Gastrocnemius medialis (tissue), 4 donors: Measurements from ENCODE around the gene PADI4.

ENCODE experiments used
- CTCF ChIP-seq, 5 experiments: fragments of 450-650 bp in 3 of 5; fragments of 200-600 bp in 2 of 5; sonication (generic) in 2 of 5; IDR thresholded peaks in 4 of 5; conservative IDR thresholded peaks in 1 of 5; 1 replicate in 4 of 5; 2 replicates in 1 of 5; pipeline ENCODE4 v1.5.1; 2016 to 2019; ENCODE audit warnings: antibody characterized with exemption in 5 of 5, mild to moderate bottlenecking in 3 of 5, moderate library complexity in 3 of 5
- POLR2A ChIP-seq, 2 donors: fragments of 450-650 bp; IDR thresholded peaks; one replicate each; pipeline ENCODE4 v1.6.1; 2017; ENCODE audit warnings: antibody characterized with exemption in 2 of 2, mild to moderate bottlenecking in 2 of 2, moderate library complexity in 2 of 2

- TF ChIP-seq CTCF (IDR thresholded peaks at IDR 0.05 in 4 of 5, conservative IDR thresholded peaks at IDR 0.05 in 1 of 5) (no peak), POLR2A (IDR thresholded peaks at IDR 0.05) (no peak)
Observed at GRCh38 chr1:17310068-17310640, 2.2 kb downstream of the PADI4 start.
